GM18868 (cell line): Measurements from ENCODE around the gene LYPLA2.
"Not testable (repeated sequence)": the region's sequence is repeated elsewhere in the genome, so short reads cannot be mapped to it uniquely, and the experiment has no call there.

Experiments used
- ATAC-seq: cut with Tn5 transposase; IDR thresholded peaks from one replicate; pipeline ENCODE4 v1.9.1; 2021; ENCODE audit warnings: mild to moderate bottlenecking, moderate library complexity; ENCODE audit not compliant: unreplicated experiment

Gene LYPLA2

GRCh38 chr1:23799570-23800399 is 8.8 kb downstream of the LYPLA2 start:
- ATAC-seq, result no peak

- ATAC-seq, result peak; percentile 79
These were observed 9.7 kb downstream of the LYPLA2 start, which contains the start of gene GALE for GRCh38 chr1:23800400-23801337. GALE (minus strand) TSS chr1:23800754; CDS start chr1:23799007, 1,747 bp downstream.

- ATAC-seq, result no peak
These were observed 10.4 kb downstream of the LYPLA2 start for GRCh38 chr1:23801338-23801748.

GRCh38 chr1:23801876-23802275 is 10.9 kb downstream of the LYPLA2 start:
- no peak for ATAC-seq

DNA sequence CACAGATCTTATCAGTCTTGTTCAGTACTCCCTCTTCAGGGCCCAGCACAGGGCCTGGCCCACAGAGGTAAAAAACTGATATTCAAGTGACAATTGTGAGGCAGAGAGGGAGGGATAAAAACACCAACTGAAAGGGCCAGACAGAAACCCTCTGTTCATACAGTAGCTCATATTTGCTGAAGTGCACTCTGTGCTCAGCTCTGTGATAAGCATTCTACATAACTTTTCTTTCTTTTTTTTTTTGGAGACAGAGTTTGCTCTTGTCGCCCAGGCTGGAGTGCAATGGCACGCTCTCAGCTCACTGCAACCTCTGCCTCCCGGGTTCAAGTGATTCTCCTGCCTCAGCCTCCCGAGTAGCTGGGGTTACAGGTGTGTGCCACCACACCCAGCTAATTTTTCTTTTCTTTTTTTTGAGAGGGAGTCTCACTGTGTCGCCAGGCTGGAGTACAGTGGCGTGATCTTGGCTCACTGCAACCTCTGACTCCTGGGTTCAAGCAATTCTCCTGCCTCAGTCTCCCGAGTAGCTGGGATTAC is 11.9 kb downstream of the LYPLA2 start:
- not testable (repeated sequence) for ATAC-seq

DNA sequence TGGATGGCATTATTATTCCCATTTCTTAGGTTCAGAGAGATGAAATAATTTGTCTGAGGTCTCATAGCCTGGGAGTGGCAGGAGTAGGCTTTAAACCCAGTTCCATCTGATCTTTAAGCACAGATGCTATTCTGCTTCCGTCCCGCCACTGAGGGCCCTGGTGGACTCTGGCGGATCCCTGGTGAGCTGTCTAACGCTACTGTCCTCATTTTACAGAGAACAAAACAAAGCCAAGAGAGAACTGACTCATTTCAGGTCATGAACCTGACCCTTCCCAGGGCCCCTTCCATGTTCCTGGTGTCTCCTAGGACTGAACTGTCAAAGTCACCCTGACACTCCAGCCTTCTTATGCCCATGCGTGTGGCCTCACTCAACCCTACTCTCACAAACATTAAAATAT is 12.7 kb downstream of the LYPLA2 start:
- ATAC-seq, result no peak

DNA sequence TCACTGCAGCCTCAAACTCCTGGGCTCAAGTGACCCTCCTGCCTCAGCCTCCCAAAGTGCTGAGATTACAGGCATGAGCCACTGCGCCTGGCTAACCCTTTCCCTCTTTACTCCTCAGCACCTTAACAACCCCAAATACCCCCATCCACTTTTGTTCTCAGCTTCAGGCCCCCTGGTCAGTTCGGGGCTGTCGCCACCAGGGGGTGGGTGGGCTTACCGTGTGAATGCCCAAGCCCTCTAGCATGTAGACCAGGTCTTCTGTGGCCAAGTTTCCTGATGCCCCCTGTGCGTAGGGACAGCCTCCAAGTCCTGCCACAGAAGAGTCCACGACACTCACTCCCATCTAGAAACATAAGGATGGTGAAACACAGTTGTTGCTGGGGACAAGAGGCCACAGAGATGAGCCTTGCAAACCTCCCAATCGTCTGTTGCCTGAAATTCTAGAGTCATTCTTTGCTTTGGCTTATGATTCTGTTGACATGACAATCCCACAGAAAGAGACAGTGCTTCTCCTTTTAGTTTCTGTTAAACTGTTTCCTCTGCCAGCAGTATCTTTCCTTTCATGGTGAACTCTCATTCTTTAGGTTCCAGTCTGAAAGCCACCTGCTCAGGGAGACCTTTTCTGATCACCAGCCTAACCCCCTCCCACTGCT is 13.4 kb downstream of the LYPLA2 start:
- ATAC-seq, result no peak

DNA sequence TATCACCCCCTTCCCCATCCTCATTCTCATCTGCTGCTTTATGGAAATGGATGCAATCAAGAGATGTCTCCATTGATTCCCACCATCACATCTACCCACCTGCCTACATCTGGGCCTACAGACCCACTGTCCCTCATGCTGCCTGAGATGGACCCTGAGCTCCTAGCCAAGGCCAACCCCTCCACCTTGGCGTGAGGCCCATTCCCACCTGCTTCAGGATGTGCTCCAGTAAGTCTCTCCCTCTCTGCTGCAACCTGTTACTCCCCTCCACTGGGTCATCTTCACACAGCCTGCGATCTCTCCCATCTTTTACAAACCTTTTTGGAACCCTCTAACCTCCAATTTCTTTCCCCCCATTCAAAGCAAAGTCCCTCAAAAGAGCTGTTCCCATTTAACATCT is 14.1 kb downstream of the LYPLA2 start:
- no peak for ATAC-seq

DNA sequence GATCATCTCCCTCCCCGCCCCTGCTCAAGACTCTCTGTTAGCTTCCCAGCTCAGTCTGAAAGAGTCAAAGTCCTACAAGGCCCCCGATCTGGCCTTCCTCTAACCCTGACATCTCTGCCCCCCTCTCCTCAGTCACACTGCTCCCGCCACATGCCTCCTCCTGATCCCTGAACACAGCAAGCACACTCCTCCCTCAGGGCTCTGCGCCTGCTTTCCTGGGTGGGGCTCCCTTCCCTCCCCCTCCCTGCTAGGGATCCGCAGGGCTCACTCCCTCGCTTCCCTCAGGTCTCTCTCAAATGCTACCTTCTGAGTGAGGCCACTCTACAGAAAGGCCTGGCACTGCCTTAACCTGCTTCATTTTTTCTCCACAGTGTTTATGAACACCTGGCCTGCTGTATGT is 15.3 kb downstream of the LYPLA2 start:
- ATAC-seq, result no peak

GRCh38 chr1:23807453-23807852 is 16.5 kb downstream of the LYPLA2 start:
- no peak for ATAC-seq

GRCh38 chr1:23809751-23810171 is 18.8 kb downstream of the LYPLA2 start:
- ATAC-seq, result no peak

DNA sequence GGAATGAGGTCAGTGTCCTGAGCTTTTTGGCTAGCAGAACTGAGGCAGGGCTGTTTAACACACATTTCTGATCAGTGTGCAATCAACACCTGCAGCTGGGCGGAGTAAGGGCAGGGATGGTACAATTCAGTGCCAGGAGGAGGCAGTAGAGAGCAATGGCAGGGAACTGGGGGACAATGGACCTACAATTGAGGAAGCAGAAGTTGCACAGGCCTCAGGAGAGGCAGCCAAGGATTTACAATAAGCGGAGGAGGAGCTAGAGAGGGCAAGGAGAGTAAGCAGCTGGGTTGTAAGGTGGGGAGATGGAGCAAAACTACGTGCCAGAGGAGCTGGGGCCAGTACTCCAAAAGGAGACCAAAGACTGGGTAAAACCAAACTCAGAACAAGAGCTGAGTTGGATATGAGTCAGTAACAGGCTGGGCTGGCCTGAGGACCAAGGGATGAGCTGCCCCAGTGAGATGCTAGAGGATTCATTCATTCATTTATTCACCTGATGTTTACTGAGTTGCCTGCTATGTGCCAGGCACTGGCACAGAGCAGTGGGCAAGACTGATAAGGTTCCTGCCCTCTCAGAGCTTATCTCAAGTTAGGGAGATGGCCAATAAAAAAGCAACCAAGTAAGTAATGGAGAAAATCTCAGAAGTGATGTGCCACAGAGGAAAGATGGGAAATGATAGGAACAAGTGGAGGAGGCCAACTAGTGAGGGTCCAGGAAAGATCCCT is 20.0 kb downstream of the LYPLA2 start:
- peak; percentile 55 for ATAC-seq

DNA sequence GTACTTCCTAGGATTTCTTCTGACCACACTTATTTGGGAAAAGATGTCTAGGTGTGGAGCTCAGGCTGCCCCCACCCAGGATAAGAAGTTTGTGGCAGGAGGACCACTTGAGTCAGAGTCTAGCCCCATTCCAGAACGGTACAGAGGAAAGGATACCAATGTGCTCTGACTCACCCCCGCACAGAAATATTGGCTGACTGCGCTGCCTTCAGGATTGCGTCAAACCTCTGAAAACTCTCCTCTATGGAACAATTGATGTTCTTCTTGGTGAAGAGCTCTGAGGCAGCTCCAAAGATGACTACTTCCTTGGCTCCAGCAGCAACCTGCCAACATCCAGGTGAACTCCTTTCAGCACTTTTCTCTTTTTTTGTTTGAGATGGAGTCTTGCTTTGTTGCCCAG is 23.1 kb downstream of the LYPLA2 start:
- ATAC-seq, result no peak

GRCh38 chr1:23816361-23816760 is 25.4 kb downstream of the LYPLA2 start:
- ATAC-seq, result no peak

- ATAC-seq, result no peak
These were observed 26.0 kb downstream of the LYPLA2 start for GRCh38 chr1:23816906-23817305.

GRCh38 chr1:23817633-23818032 is 26.7 kb downstream of the LYPLA2 start:
- ATAC-seq, result no peak

DNA sequence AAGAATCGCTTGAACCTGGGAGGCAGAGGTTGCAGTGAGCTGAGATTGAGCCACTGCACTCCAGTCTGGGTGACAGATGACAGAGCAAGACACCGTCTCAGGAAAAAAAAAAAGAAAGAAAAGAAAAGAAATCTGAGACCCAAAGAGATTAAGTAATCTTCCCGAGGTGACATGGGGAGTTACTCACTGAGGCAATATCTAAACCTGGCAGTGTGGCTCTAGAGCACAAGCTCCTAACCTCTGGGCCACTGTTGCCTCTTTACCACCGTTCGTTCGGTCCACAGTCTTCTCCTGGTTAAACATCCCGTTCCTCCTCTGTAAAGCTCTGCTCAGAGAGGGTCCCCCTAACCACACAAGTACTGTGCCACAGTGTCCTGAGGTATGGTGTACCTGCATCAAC is 32.8 kb downstream of the LYPLA2 start:
- ATAC-seq, result no peak

GRCh38 chr1:23824711-23825075 is 33.7 kb downstream of the LYPLA2 start:
- no peak for ATAC-seq

GRCh38 chr1:23825076-23825761 is 34.3 kb downstream of the LYPLA2 start, which contains the start of gene HMGCL:
HMGCL (minus strand) TSS chr1:23825429; CDS start chr1:23825415, 14 bp downstream.
- ATAC-seq, result peak; percentile 87
